NCI-H82 treated with DMSO at 0.1 percent for 48 hours (cell line): ENCODE data around the gene RAI14.
"Not testable (repeated sequence)": the region's sequence is repeated elsewhere in the genome, so short reads cannot be mapped to it uniquely, and the experiment has no call there.

ENCODE experiments used
- DNase-seq: peaks from one replicate; lab custom pipeline; 2025; ENCODE audit not compliant: unreplicated experiment; lab: John Stamatoyannopoulos, UW

RAI14 gene

DNA sequence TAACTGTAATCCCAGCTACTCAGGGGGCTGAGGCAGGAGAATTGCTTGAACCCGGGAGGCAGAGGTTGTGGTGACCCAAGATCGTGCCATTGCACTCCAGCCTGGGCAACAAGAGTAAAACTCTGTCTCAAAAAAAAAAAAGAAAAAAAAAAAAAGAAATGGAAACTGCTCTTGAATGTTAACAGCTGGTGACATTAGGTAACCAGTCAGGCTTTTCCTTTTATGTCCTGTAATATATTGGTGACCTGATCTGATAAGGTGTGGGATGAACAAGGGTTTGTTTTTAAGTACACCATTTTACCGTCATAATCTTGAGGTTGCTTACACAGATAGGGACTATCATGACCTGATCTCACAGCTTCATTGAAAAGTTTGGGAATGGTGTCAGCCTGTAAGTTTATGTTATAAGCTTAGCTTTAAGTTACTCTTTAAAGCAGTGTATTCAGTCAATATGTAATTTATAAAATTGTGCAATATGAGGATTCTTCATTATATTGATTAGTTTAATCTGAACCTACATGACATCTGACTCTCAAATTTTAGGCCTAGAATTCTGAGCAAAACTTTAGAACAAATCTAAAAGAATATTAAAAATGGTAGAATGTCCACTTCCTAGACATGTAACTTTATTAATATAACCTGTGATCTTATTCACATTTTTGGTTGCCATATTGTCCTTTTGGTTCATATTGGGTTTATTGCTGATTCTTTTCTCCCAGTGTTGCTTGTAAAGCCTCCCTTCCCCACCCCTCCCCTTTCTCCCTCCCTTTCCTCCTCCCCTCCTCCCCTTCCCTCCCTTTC, 41.4 kb downstream of the RAI14 start:
- no peak for DNase-seq

- DNase-seq, result no peak
Observed at GRCh38 chr5:34698109-34698419, 41.9 kb downstream of the RAI14 start.

- DNase-seq, result no peak
Observed at GRCh38 chr5:34698754-34699153, 42.6 kb downstream of the RAI14 start.

GRCh38 chr5:34699155-34700077, 43.3 kb downstream of the RAI14 start:
- DNase-seq, result no peak

DNA sequence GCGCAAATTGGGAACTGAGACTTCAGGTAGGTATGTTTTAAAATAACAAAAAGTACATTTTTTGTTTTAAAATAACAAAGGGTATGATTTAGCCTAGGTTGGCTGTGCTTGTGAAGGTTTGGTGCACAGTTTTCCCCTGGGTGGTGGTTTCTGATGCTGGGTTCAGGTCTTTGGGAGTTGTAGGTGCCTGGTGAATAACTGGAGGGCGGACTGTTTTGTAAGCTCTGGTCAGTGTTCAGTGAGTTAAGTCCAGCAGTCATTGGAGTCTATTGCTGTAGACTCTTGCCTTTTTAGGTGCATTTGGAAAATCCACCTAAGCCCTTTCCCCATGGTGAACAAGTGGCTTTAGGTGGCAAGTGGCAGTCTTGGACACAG, 43.9 kb downstream of the RAI14 start:
- no peak for DNase-seq

GRCh38 chr5:34701442-34701841, 45.3 kb downstream of the RAI14 start:
- not testable (repeated sequence) for DNase-seq

DNA sequence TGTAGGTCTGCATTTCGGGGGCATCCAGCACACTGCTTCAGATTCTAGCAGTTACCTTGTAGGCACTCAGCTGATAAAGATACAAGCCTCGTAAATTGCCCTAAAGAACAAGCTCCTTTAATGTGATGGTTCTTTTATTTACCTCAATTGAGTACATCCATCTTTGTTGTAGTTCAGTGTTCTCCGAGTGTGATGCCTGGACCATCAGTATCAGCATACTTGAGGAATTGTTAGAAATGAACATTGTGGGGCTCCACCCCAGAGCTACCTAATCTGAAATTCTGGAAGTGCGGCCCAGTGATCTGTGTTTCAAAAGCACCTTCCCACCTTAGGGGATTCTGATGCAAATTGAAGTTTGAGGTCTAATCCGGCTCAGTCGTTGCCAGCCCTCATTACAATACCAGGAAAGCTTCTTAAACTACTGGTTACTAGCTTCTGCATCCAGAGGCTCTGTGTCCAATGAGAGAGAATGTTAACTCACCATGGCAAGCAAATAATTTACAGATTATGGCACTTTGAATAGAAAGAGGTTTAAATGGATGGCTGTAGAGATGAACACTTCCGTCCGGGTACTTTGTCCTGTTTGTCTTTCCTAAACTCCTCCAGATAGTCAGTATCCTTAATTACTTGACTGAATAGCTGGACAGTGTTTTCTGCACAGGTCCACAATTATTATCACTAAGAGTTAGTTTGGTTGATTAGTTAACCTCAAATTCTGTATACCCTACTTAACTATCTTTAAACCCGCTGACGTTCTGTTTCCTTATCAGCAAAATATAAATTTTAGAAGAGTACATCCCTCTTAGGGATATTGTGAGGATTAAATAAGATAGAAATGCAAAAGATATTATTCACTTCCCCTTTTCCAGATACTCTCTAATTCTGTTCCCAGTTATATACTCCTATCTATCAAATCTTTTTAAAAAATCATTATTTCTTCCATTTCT, 47.9 kb downstream of the RAI14 start:
- peak; percentile 7 for DNase-seq

DNA sequence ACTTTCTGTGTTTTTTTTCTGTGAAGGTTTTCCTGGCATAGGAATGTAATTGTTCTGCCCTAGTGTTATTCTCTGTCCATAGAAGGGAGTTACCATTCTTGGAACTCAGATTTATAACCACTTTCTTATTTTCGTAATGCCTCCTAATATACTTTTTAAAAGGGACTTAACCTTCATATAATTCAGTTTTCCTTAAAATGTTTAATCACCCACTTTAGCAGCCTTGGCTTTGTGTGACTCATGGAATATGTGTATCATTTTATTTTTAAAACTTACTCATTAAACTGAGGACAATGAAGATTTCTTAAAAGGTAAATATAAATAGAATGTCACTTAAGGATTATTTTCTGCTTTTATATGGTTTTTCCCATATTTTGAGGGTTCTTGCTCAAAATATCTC, 50.0 kb downstream of the RAI14 start:
- DNase-seq, result no peak

DNA sequence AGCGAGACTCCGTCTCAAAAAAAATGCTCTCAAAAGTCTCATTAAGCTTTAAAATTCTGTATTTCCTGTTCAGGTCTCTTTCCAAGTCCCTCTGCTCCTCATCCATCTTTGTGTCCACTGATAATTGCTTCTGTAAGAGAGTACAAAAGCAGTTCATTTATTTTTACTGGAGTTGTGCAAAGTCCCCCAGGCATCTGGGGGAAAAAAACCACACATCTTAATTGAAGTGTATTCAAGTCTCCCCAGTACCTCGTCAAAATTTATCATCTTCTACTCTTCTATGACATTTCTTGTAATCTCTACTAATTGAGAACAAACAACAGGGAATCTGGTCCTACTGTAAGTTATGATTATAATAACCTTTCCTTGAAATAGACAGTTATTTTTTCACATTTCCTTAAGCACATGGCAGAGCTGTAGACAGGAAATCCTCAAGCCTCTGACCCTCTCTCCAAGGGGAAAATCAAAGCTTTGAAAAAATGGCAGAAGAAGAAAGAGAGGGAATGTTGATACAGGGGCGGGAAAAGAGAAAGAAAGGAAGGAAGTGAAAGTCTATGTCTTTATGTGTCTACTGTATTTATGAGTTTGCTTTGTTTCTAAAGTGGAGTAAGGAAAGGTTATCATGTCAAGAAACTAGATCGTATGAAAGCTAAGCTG, 51.5 kb downstream of the RAI14 start:
- no peak for DNase-seq

- no peak for DNase-seq
Observed at GRCh38 chr5:34708777-34709176, 52.6 kb downstream of the RAI14 start.

- DNase-seq, result no peak
Observed at GRCh38 chr5:34709861-34710673, 53.9 kb downstream of the RAI14 start.

GRCh38 chr5:34712565-34712964, 56.4 kb downstream of the RAI14 start:
- DNase-seq, result no peak

GRCh38 chr5:34715711-34716110, 59.6 kb downstream of the RAI14 start:
- no peak for DNase-seq

DNA sequence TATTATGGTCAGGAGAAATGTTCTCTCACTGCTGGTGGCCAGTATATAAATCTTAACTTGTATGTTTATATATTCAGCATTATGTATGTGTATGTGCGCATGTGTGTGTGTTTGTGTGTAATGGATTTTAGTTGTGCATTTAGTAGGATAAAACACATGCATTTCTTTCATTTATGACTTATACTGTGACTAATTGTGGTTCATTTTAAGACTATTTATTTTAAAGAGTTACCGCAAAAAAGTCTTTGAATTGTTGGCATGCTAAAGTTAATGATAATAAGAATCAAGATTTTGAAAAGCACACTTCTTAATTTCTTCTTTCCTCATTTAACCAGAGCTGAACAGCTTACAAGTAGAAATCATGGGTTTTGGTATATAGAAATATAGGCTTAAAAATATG, 60.9 kb downstream of the RAI14 start:
- no peak for DNase-seq

GRCh38 chr5:34717426-34718327, 61.5 kb downstream of the RAI14 start:
- no peak for DNase-seq

- no peak for DNase-seq
Observed at GRCh38 chr5:34718516-34718915, 62.4 kb downstream of the RAI14 start.

DNA sequence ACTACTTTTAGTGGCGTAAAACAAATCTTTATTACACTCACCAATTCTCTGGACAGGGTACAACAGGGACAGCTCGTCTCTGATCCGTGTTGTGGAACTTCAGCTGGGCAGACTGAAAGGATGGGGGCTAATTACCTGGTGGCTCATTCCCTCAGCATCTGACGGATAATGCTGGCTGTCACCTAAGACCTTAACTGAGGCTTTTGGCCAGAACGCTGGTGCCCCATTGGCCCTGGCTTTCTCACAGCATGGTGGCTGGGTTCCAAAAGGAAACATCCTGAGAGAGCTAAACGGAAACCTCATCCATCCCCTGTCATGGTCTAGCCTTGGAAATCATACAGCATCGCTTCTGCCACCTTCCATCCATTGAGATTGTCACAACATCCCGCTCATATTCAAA, 62.9 kb downstream of the RAI14 start:
- no peak for DNase-seq

DNA sequence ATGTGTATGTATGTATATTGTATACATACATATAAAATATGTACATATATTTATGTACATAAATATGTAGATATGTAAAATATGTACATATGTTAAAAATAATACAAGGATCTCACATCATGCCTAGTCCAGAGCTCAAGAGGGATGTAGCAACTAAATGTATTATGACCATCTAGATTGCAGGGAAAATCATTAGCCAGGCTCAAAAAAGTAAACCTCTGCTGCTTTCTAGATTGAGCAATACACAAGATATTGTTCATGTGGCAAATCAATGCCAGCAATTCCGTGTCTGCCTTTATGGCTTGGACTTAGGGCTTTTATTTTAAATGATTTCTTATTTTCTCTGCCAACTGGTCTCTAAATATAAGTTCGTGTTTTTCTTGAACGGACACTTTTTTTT, 65.2 kb downstream of the RAI14 start:
- DNase-seq, result no peak

DNA sequence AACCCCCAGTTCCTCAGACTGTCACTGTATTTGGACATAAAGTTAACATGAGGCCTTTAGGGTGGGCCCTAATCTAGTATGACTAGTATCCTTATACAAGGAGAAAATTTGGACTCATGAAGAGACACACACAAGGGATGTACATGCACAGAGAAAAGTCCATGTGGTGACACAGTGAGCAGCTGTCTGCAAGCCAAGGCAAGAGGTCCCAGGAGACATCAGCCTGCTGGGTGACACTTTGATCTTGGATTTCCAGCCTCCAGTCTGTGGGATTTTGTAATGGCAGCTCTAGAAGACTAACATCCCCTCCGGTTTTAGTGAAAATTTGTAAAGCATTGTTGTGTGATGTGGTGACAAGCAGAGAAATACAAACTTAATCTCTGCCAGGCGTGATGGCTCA, 66.1 kb downstream of the RAI14 start:
- DNase-seq, result no peak
